Keratinocyte (primary cell): ENCODE measurements around the gene GALNT9. TPM values are rescaled to one million over a fixed set of nuclear protein-coding genes. Genes with fewer than 3 reads are reported as not detected.

ENCODE experiments used
- DNase-seq: peaks from one replicate; pipeline ENCODE4 v3.0.0-alpha.2; 2011; ENCODE audit warnings: low read depth, missing footprints, low spot score
- FAIRE-seq: peaks from 2 replicates; lab custom pipeline; 2011; peaks lifted over from hg19 to GRCh38; lab: Jason Lieb, UNC
- H2AFZ ChIP-seq: 2 replicates; pipeline ENCODE4 v1.6.0; 2012; ENCODE audit warnings: low read length, control low read depth, inconsistent platforms; ENCODE audit not compliant: control insufficient read depth
- H3K27ac ChIP-seq: 2 replicates; pipeline ENCODE4 v1.5.1; 2011; ENCODE audit warnings: low read length; ENCODE audit not compliant: control insufficient read depth, insufficient read depth
- H3K27me3 ChIP-seq: 3 replicates; pipeline ENCODE4 v1.6.0; 2011; ENCODE audit warnings: low read length; ENCODE audit not compliant: control insufficient read depth, insufficient read depth; ENCODE audit errors: extremely low read depth
- H3K36me3 ChIP-seq, 2 experiments: 2 replicates in 1 of 2; 3 replicates in 1 of 2; pipeline ENCODE4 v1.5.1; 2011; ENCODE audit warnings: low read length in 2 of 2, mild to moderate bottlenecking in 1 of 2; ENCODE audit not compliant: control insufficient read depth in 2 of 2, insufficient read depth in 2 of 2; ENCODE audit errors: extremely low read depth in 1 of 2
- H3K4me1 ChIP-seq: 3 replicates; pipeline ENCODE4 v1.5.1; 2011; ENCODE audit warnings: low read length; ENCODE audit not compliant: control insufficient read depth, insufficient read depth; ENCODE audit errors: extremely low read depth
- H3K4me2 ChIP-seq: 3 replicates; pipeline ENCODE4 v1.6.0; 2011; ENCODE audit warnings: low read depth, low read length; ENCODE audit not compliant: control insufficient read depth, insufficient read depth; ENCODE audit errors: extremely low read depth
- H3K4me3 ChIP-seq, 3 experiments: fragments of 200-600 bp in 1 of 3; sonication (generic) in 1 of 3; 2 replicates in 2 of 3; 3 replicates in 1 of 3; pipeline ENCODE4 v1.5.1; 2011 to 2016; ENCODE audit warnings: low read length in 3 of 3, mild to moderate bottlenecking in 3 of 3, control low read depth in 2 of 3, inconsistent platforms in 1 of 3, low read depth in 1 of 3, mixed read lengths in 1 of 3, mixed run types in 1 of 3, moderate library complexity in 1 of 3; ENCODE audit not compliant: control insufficient read depth in 2 of 3, insufficient read depth in 2 of 3; ENCODE audit errors: extremely low read depth in 1 of 3
- H3K79me2 ChIP-seq: 2 replicates; pipeline ENCODE4 v1.6.0; 2012; ENCODE audit warnings: low read length; ENCODE audit not compliant: control insufficient read depth, insufficient read depth
- H3K9ac ChIP-seq: 3 replicates; pipeline ENCODE4 v1.6.0; 2011; ENCODE audit warnings: low read length; ENCODE audit not compliant: control insufficient read depth, insufficient read depth; ENCODE audit errors: extremely low read depth
- H3K9me1 ChIP-seq: 3 replicates; pipeline ENCODE4 v1.6.0; 2011; ENCODE audit warnings: low read length; ENCODE audit not compliant: control insufficient read depth, insufficient read depth; ENCODE audit errors: extremely low read depth
- H3K9me3 ChIP-seq: 2 replicates; pipeline ENCODE4 v1.5.1; 2012; ENCODE audit warnings: low read depth, low read length; ENCODE audit not compliant: control insufficient read depth
- H4K20me1 ChIP-seq: 3 replicates; pipeline ENCODE4 v1.6.0; 2011; ENCODE audit warnings: low read length; ENCODE audit not compliant: control insufficient read depth, insufficient read depth; ENCODE audit errors: extremely low read depth
- EZH2 ChIP-seq: IDR thresholded peaks from one replicate; pipeline ENCODE4 v1.6.1; 2012; ENCODE audit warnings: inconsistent platforms, mild to moderate bottlenecking, low read length, moderate library complexity
- dilution Hi-C: fragments of 300-500 bp; cut with MboI; formaldehyde crosslinking; loops from one replicate; pipeline ENCODE4 v1.7.0; 2020; ENCODE audit warnings: low sequenced_read_pairs; ENCODE audit not compliant: extremely low pct_ligation_motif_present
- polyA plus RNA-seq, 5 experiments: library from polyadenylated mRNA; depleted of rRNA in 3 of 5; stranded (reverse) in 3 of 5; stranded (forward) in 1 of 5; unstranded in 1 of 5; fragments of >200 nt; gene quantifications; 1 replicate in 1 of 5; 2 replicates in 3 of 5; 3 replicates in 1 of 5; pipeline versions ENCODE4 v1.2.1 to v1.2.3, GENCODE V29; 2011 to 2012; ENCODE audit warnings: missing spikeins in 2 of 5, low read depth in 1 of 5, low replicate concordance in 1 of 5
- TF ChIP-seq, protein P1 (sequence below), 3 experiments: IDR thresholded peaks in 1 of 3; conservative IDR thresholded peaks in 1 of 3; optimal IDR thresholded peaks in 1 of 3; 2 replicates in 2 of 3; 3 replicates in 1 of 3; pipeline versions ENCODE3 to v1.5.1; 2011; ENCODE audit warnings: low read length in 3 of 3, mild to moderate bottlenecking in 3 of 3, moderate library complexity in 2 of 3, control low read depth in 1 of 3, inconsistent platforms in 1 of 3; ENCODE audit not compliant: insufficient read depth in 2 of 3; ENCODE audit errors: extremely low read depth in 1 of 3

GALNT9 gene
- polyA plus RNA-seq, 1 donor (not counting 4 experiments of a cell fraction or from before 2014, with no cell fraction given) = not detected

DNA sequence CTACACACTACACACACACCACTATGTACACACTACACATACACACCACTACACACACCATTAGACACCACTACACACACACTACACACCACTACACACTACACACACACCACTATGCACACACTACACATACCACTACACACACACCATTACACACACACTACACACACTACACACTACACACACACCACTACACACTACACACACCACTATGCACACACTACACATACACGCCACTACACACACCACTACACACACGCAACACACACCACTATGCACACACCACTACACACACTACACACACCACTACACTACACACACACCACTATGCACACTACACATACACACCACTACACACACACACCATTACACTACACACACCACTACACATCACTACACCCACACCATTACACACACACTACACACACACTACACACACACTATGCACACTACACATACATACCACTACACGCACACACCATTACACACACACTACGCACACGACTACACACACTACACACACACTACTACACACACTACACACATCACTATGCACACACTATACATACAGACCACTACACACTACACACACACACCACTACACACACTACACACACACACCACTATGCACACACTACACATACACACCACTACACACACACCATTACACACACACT, 171.5 kb downstream of the GALNT9 start:
- Histone ChIP-seq H4K20me1 (no peaks in the 10 kb centered on the region), H3K36me3 (peaks cover 5 to 7% of the 10 kb centered on the region in 2 experiments), H3K9me3 (peaks cover 9% of the 10 kb centered on the region), H3K79me2 (no peaks in the 10 kb centered on the region), H3K27me3 (peaks cover 6% of the 10 kb centered on the region), H3K9ac (no peak overlapping the region), H3K4me3 (no peak overlapping the region), H3K4me2 (no peak overlapping the region), H3K27ac (no peak overlapping the region), H3K4me1 (no peaks in the 10 kb centered on the region), H3K9me1 (no peaks in the 10 kb centered on the region), H2AFZ (no peak overlapping the region)
- FAIRE-seq (no peak), DNase-seq (no peak)
- dilution Hi-C loops = no loop called here
- no peak for TF ChIP-seq EZH2
- TF ChIP-seq, protein P1, sequence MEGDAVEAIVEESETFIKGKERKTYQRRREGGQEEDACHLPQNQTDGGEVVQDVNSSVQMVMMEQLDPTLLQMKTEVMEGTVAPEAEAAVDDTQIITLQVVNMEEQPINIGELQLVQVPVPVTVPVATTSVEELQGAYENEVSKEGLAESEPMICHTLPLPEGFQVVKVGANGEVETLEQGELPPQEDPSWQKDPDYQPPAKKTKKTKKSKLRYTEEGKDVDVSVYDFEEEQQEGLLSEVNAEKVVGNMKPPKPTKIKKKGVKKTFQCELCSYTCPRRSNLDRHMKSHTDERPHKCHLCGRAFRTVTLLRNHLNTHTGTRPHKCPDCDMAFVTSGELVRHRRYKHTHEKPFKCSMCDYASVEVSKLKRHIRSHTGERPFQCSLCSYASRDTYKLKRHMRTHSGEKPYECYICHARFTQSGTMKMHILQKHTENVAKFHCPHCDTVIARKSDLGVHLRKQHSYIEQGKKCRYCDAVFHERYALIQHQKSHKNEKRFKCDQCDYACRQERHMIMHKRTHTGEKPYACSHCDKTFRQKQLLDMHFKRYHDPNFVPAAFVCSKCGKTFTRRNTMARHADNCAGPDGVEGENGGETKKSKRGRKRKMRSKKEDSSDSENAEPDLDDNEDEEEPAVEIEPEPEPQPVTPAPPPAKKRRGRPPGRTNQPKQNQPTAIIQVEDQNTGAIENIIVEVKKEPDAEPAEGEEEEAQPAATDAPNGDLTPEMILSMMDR (optimal IDR thresholded peaks at IDR 0.05 in 1 of 3, IDR thresholded peaks at IDR 0.05 in 1 of 3, conservative IDR thresholded peaks at IDR 0.05 in 1 of 3; ENCODE audit: extremely low read depth in 1 of 3, insufficient read depth in 2 of 3, low read length in 3 of 3) = no peak

DNA sequence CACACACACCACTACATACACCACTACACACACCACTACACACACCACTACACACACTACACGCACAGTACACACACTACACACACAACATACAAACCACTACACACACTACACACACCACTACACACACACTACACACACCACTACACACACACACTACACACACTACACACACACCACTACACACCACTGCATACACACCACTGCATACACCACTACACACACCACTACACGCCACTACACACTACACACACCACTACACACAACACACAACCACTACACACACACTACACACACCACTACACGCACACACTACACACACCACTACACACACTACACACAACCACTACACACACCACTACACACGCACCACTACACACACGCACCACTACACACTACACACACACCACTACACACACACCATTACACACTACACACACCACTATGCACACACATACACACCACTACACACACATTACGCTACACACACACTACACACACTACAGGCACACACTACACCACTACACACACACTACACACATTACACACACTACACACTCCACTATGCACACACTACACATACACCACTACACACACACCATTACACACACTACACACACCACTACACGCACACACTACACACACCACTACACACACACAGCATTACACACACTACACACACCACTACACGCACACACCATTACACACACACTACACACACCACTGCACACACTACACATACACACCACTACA, 172.6 kb downstream of the GALNT9 start:
- no peak for DNase-seq
- H3K9me1 ChIP-seq = no peaks in the 10 kb centered on the region
- no peak overlapping the region for H3K9ac ChIP-seq
- no peaks in the 10 kb centered on the region for H3K4me1 ChIP-seq
- no peaks in the 10 kb centered on the region for H3K79me2 ChIP-seq
- H3K4me3 ChIP-seq = no peak overlapping the region
- dilution Hi-C loops = no loop called here
- no peak for FAIRE-seq
- H3K27me3 ChIP-seq = no peaks in the 10 kb centered on the region
- H2AFZ ChIP-seq = no peak overlapping the region
- H3K27ac ChIP-seq = no peak overlapping the region
- no peak for TF ChIP-seq EZH2
- TF ChIP-seq, protein P1 (optimal IDR thresholded peaks at IDR 0.05 in 1 of 3, IDR thresholded peaks at IDR 0.05 in 1 of 3, conservative IDR thresholded peaks at IDR 0.05 in 1 of 3; ENCODE audit: extremely low read depth in 1 of 3, insufficient read depth in 2 of 3, low read length in 3 of 3) = no peak
- no peaks in the 10 kb centered on the region for H4K20me1 ChIP-seq
- H3K36me3 ChIP-seq = peaks cover 5 to 7% of the 10 kb centered on the region in 2 experiments
- peaks cover 9% of the 10 kb centered on the region for H3K9me3 ChIP-seq
- H3K4me2 ChIP-seq = no peak overlapping the region
